Epithelial cell of prostate (primary cell): ENCODE results near the gene KIRREL1.

ENCODE experiments used
- DNase-seq: peaks from one replicate; pipeline ENCODE4 v3.0.0-alpha.2; 2011; ENCODE audit warnings: low read depth, low spot score
- H3K27ac ChIP-seq: fragments of 450-650 bp; 2 replicates; pipeline ENCODE4 v1.5.1; 2017; ENCODE audit warnings: mild to moderate bottlenecking

The KIRREL1 gene

GRCh38 chr1:158025576-158026230, 32.3 kb downstream of the KIRREL1 start:
- H3K27ac ChIP-seq, result no peak overlapping the region
- no peak for DNase-seq

GRCh38 chr1:158026651-158027050, 33.2 kb downstream of the KIRREL1 start:
- DNase-seq, result no peak
- no peak overlapping the region for H3K27ac ChIP-seq

GRCh38 chr1:158027508-158027907, 34.1 kb downstream of the KIRREL1 start:
- no peak for DNase-seq
- peak overlapping the region; percentile 67 for H3K27ac ChIP-seq

GRCh38 chr1:158028969-158029368, 35.5 kb downstream of the KIRREL1 start:
- peak overlapping the region; percentile 67 for H3K27ac ChIP-seq
- peak; percentile 97 for DNase-seq

GRCh38 chr1:158035014-158035413, 41.6 kb downstream of the KIRREL1 start:
- peak overlapping the region; percentile 11 for H3K27ac ChIP-seq
- no peak for DNase-seq

GRCh38 chr1:158035976-158036583, 42.6 kb downstream of the KIRREL1 start:
- peak overlapping the region; percentile 74 for H3K27ac ChIP-seq
- DNase-seq, result no peak

- H3K27ac ChIP-seq, result peak overlapping the region; percentile 74
- DNase-seq, result no peak
Observed at GRCh38 chr1:158037008-158037865, 43.8 kb downstream of the KIRREL1 start.

- no peak for DNase-seq
Observed at GRCh38 chr1:158037866-158038359, 44.5 kb downstream of the KIRREL1 start.

GRCh38 chr1:158038793-158039192, 45.3 kb downstream of the KIRREL1 start:
- H3K27ac ChIP-seq, result peak overlapping the region; percentile 74
- DNase-seq, result no peak

More at GRCh38 chr1:158037866-158038359, 44.5 kb downstream of the KIRREL1 start:
- peak overlapping the region; percentile 74 for H3K27ac ChIP-seq

GRCh38 chr1:158039380-158039779, 45.9 kb downstream of the KIRREL1 start:
- H3K27ac ChIP-seq, result no peak overlapping the region

GRCh38 chr1:158040323-158040722, 46.9 kb downstream of the KIRREL1 start:
- no peak overlapping the region for H3K27ac ChIP-seq
- DNase-seq, result no peak

More at GRCh38 chr1:158039380-158039779, 45.9 kb downstream of the KIRREL1 start:
- no peak for DNase-seq

- H3K27ac ChIP-seq, result no peak overlapping the region
- no peak for DNase-seq
Observed at GRCh38 chr1:158043232-158043631, 49.8 kb downstream of the KIRREL1 start.

- no peak overlapping the region for H3K27ac ChIP-seq
- no peak for DNase-seq
Observed at GRCh38 chr1:158045639-158046038, 52.2 kb downstream of the KIRREL1 start.

- H3K27ac ChIP-seq, result no peak overlapping the region
- no peak for DNase-seq
Observed at GRCh38 chr1:158046715-158047510, 53.5 kb downstream of the KIRREL1 start.

GRCh38 chr1:158048371-158049067, 55.1 kb downstream of the KIRREL1 start:
- no peak overlapping the region for H3K27ac ChIP-seq
- DNase-seq, result no peak

GRCh38 chr1:158049853-158050252, 56.4 kb downstream of the KIRREL1 start:
- no peak overlapping the region for H3K27ac ChIP-seq
- no peak for DNase-seq

GRCh38 chr1:158053276-158053675, 59.8 kb downstream of the KIRREL1 start:
- no peak overlapping the region for H3K27ac ChIP-seq
- no peak for DNase-seq

- no peak for DNase-seq
- H3K27ac ChIP-seq, result no peak overlapping the region
Observed at GRCh38 chr1:158054721-158055120, 61.3 kb downstream of the KIRREL1 start.

- no peak for DNase-seq
- H3K27ac ChIP-seq, result no peak overlapping the region
Observed at GRCh38 chr1:158055854-158056253, 62.4 kb downstream of the KIRREL1 start.
